ENCODE measurements around the gene MYO5C. TPM values are rescaled to one million over a fixed set of nuclear protein-coding genes. Genes with fewer than 3 reads are reported as not detected.

The MYO5C gene
- total and polyA plus RNA-seq, 2 of the 13 experiments (the other 11 are each of a cell fraction or from before 2014, with no cell fraction given), result 15.7 to 23.7 TPM

DNA sequence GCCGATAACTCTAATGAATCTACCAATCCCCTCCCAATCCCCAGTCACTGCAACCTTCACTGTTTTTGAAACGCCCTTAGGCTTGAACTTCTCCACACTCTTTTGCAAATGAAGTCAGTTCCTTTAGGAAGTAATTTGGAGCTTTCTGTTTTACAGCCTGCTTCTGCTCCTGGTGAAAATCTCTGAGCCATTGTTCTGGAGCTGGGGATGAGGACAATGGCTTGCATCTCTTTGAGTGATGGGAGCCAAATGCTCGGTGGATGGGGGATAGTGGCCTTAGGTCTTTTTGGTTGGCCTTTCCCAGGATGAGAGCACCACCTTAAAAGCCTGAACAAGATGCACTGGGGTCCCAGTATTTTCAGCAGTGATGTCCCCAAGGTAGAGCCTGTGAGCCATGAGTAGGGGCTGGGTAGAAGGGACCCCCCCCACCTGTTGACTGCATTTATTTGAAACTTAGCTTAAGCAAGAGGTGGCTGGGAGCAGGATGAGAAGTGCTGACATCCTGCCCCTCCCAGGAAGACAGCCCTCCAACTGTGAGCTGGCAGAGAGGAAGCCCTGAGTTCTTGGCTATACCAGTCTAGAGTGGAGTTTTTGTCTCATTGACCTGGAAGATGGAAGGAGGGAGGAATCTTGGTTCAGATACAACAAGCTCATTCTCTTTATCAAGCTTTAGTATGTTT is 7.6 kb upstream of the MYO5C start:
- Histone ChIP-seq H3K27ac (ENCODE audit: extremely low read length, insufficient read depth, low read length) (no peak overlapping the region), H3K9ac (ENCODE audit: insufficient read depth, low read depth, low read length) (no peak overlapping the region), H3K79me2 (ENCODE audit: insufficient read depth, low read length) (no peaks in the 10 kb centered on the region), H2AFZ (ENCODE audit: low read length) (no peak overlapping the region), H3K9me3 (ENCODE audit: low read length) (no peaks in the 10 kb centered on the region), H3K36me3 (replicated peaks in 1 of 2; ENCODE audit: control insufficient read depth in 1 of 2, insufficient read depth in 2 of 2, low read length in 2 of 2) (no peaks in the 10 kb centered on the region), H3K4me2 (ENCODE audit: low read depth, low read length) (no peak overlapping the region), H4K20me1 (ENCODE audit: insufficient read depth, low read length) (no peaks in the 10 kb centered on the region), H3K27me3 (ENCODE audit: control insufficient read depth in 1 of 2, insufficient read depth in 2 of 2, low read length in 2 of 2) (no peaks in the 10 kb centered on the region), H3K4me1 (ENCODE audit: insufficient read depth, low read length) (peaks cover 25% of the 10 kb centered on the region), H3K4me3 (replicated peaks in 1 of 3; ENCODE audit: insufficient read depth in 1 of 3, low read depth in 2 of 3, low read length in 3 of 3) (no peak overlapping the region)
- in situ Hi-C loops (cut with HindIII; ENCODE audit: extremely low pct_ligation_motif_present, low pct_unique_long_range_greater_than_20kb) (no loop called here), intact Hi-C loops (cut with micrococcal nuclease; ENCODE audit: unreplicated experiment) (no loop called here)
- no peak for ATAC-seq
- POLR2A ChIA-PET, result no interaction called here
- TF ChIP-seq RBAK (CRISPR knock-in tag; IDR thresholded peaks at IDR 0.05), result no peak
- no peak for TF ChIP-seq ZNF10 (CRISPR knock-in tag; IDR thresholded peaks at IDR 0.05; ENCODE audit: borderline replicate concordance, low read depth)
- TF ChIP-seq DNMT1 (CRISPR knock-in tag; IDR thresholded peaks at IDR 0.05), result no peak
- TF ChIP-seq ZNF598 (CRISPR knock-in tag; IDR thresholded peaks at IDR 0.05; ENCODE audit: borderline replicate concordance), result no peak
- TF ChIP-seq, protein P1, sequence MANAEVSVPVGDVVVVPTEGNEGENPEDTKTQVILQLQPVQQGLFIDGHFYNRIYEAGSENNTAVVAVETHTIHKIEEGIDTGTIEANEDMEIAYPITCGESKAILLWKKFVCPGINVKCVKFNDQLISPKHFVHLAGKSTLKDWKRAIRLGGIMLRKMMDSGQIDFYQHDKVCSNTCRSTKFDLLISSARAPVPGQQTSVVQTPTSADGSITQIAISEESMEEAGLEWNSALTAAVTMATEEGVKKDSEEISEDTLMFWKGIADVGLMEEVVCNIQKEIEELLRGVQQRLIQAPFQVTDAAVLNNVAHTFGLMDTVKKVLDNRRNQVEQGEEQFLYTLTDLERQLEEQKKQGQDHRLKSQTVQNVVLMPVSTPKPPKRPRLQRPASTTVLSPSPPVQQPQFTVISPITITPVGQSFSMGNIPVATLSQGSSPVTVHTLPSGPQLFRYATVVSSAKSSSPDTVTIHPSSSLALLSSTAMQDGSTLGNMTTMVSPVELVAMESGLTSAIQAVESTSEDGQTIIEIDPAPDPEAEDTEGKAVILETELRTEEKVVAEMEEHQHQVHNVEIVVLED (CRISPR knock-in tag; IDR thresholded peaks at IDR 0.05; ENCODE audit: borderline replicate concordance), result no peak
- TF ChIP-seq ZNF569 (CRISPR knock-in tag; IDR thresholded peaks at IDR 0.05; ENCODE audit: borderline replicate concordance), result no peak
- no peak for TF ChIP-seq ZSCAN22 (CRISPR knock-in tag; IDR thresholded peaks at IDR 0.05)
- TF ChIP-seq HMGXB4 (CRISPR knock-in tag; IDR thresholded peaks at IDR 0.05; ENCODE audit: borderline replicate concordance in 1 of 2, low read depth in 1 of 2), result no peak
- TF ChIP-seq ZKSCAN1 (IDR thresholded peaks at IDR 0.05; ENCODE audit: low read length), result no peak
- TF ChIP-seq KLF11 (CRISPR knock-in tag; IDR thresholded peaks at IDR 0.05), result no peak
- no peak for TF ChIP-seq POLR2AphosphoS5 (IDR thresholded peaks at IDR 0.05; ENCODE audit: low read depth, low read length)
- TF ChIP-seq ZNF678 (CRISPR knock-in tag; IDR thresholded peaks at IDR 0.05), result no peak
- CTCF ChIA-PET (ENCODE audit: low intra/inter-chr PET ratio, low total read pairs), result no interaction called here
- 66% methylated on average over 3 of the region's 3 CpGs for WGBS (ENCODE audit: low lambda C conversion rate)
- FAIRE-seq, result no peak
- BruUV-seq (replicated peaks), result no TSS peak
- DNase-seq (ENCODE audit: low spot score), result no peak
